IMR-90 (cell line): ENCODE measurements around the gene RBM48. TPM values are rescaled to one million over a fixed set of nuclear protein-coding genes. Genes with fewer than 3 reads are reported as not detected.

Experiments
- ATAC-seq: fragments of 200-7000 bp; cut with Tn5 transposase; 2 replicates; pipeline ENCODE4 v1.9.1; 2020; ENCODE audit warnings: low read depth, mild to moderate bottlenecking, moderate library complexity
- BruUV-seq: library from RNA; stranded (reverse); fragments of 400-500 nt; replicated peaks from 2 replicates; lab custom pipeline; 2021; lab: Mats Ljungman, UMichigan
- CTCF ChIA-PET: fragments of 300-600 bp; formaldehyde crosslinking; extraction: SDS; loops from one replicate; lab custom pipeline; 2021; ENCODE audit warnings: antibody characterized with exemption; lab: Yijun Ruan, JAX
- POLR2A ChIA-PET: fragments of 300-600 bp; sonication (Branson Sonifier 250); formaldehyde crosslinking; loops from one replicate; lab custom pipeline; 2022; ENCODE audit warnings: antibody characterized with exemption; ENCODE audit not compliant: unreplicated experiment; lab: Charles Lee
- DNase-seq: peaks from one replicate; pipeline ENCODE4 v3.0.0; 2013
- H2AFZ ChIP-seq: replicated peaks from 2 replicates; pipeline ENCODE3; 2013; ENCODE audit warnings: low read length, mild to moderate bottlenecking; ENCODE audit not compliant: poor library complexity
- H2AK5ac ChIP-seq: 2 replicates; pipeline ENCODE4 v1.6.1; 2013; ENCODE audit warnings: low read depth, low read length, inconsistent platforms
- H2AK9ac ChIP-seq: replicated peaks from 2 replicates; pipeline ENCODE3; 2013; ENCODE audit warnings: mild to moderate bottlenecking, low read depth, low read length, moderate library complexity; ENCODE audit not compliant: poor library complexity
- H2BK120ac ChIP-seq: 2 replicates; pipeline ENCODE4 v1.6.1; 2013; ENCODE audit warnings: low read depth, low read length, inconsistent platforms
- H2BK15ac ChIP-seq: 3 replicates; pipeline ENCODE4 v1.6.1; 2013; ENCODE audit warnings: low read depth, low read length, inconsistent platforms
- H2BK20ac ChIP-seq: 2 replicates; pipeline ENCODE4 v1.6.1; 2013; ENCODE audit warnings: low read depth, mild to moderate bottlenecking, inconsistent platforms, low read length, moderate library complexity
- H2BK5ac ChIP-seq: 2 replicates; pipeline ENCODE4 v1.6.1; 2013; ENCODE audit warnings: mild to moderate bottlenecking, low read depth, low read length, inconsistent platforms; ENCODE audit not compliant: poor library complexity, severe bottlenecking
- H3K14ac ChIP-seq: replicated peaks from 2 replicates; pipeline ENCODE4 v1.6.1; 2013; ENCODE audit warnings: low read depth, low read length, inconsistent platforms
- H3K18ac ChIP-seq: 2 replicates; pipeline ENCODE4 v1.6.1; 2013; ENCODE audit warnings: low read depth, low read length, control low read depth
- H3K23ac ChIP-seq: 2 replicates; pipeline ENCODE4 v1.6.1; 2013; ENCODE audit warnings: low read depth, low read length, inconsistent platforms
- H3K27ac ChIP-seq: 2 replicates; pipeline ENCODE4 v1.5.1; 2013; ENCODE audit warnings: mild to moderate bottlenecking, control low read depth, low read length; ENCODE audit not compliant: insufficient read depth
- H3K27me3 ChIP-seq: 2 replicates; pipeline ENCODE4 v1.6.1; 2013; ENCODE audit warnings: low read length; ENCODE audit not compliant: control insufficient read depth, insufficient read depth
- H3K36me3 ChIP-seq: 2 replicates; pipeline ENCODE4 v1.6.1; 2013; ENCODE audit warnings: low read length, mixed read lengths; ENCODE audit not compliant: control insufficient read depth, insufficient read depth
- H3K4ac ChIP-seq: 2 replicates; pipeline ENCODE4 v1.6.1; 2013; ENCODE audit warnings: low read depth, low read length, inconsistent platforms
- H3K4me1 ChIP-seq: 2 replicates; pipeline ENCODE4 v1.6.1; 2013; ENCODE audit warnings: low read length, mixed read lengths; ENCODE audit not compliant: control insufficient read depth, insufficient read depth
- H3K4me2 ChIP-seq: 2 replicates; pipeline ENCODE4 v1.6.1; 2013; ENCODE audit warnings: low read depth, mild to moderate bottlenecking, control low read depth, low read length, moderate library complexity
- H3K4me3 ChIP-seq: 2 replicates; pipeline ENCODE4 v1.5.1; 2013; ENCODE audit warnings: low read depth, mild to moderate bottlenecking, control low read depth, low read length, moderate library complexity; ENCODE audit not compliant: insufficient read depth
- H3K56ac ChIP-seq: 2 replicates; pipeline ENCODE4 v1.6.1; 2013; ENCODE audit warnings: low read length, inconsistent platforms; ENCODE audit not compliant: insufficient read depth; ENCODE audit errors: extremely low read depth
- H3K79me1 ChIP-seq, 2 experiments: 2 replicates each; pipeline ENCODE4 v1.6.1; 2013; ENCODE audit warnings: low read length in 2 of 2, inconsistent platforms in 1 of 2, low read depth in 1 of 2
- H3K9ac ChIP-seq: 2 replicates; pipeline ENCODE4 v1.6.1; 2013; ENCODE audit warnings: low read depth, low read length, control low read depth
- H3K9me1 ChIP-seq: 2 replicates; pipeline ENCODE4 v1.6.1; 2013; ENCODE audit warnings: low read length, inconsistent platforms; ENCODE audit not compliant: insufficient read depth
- H3K9me3 ChIP-seq: 2 replicates; pipeline ENCODE4 v1.6.1; 2013; ENCODE audit warnings: low read length; ENCODE audit not compliant: control insufficient read depth, insufficient read depth
- H4K20me1 ChIP-seq: 2 replicates; pipeline ENCODE4 v1.6.1; 2013; ENCODE audit warnings: low read length, inconsistent platforms; ENCODE audit not compliant: insufficient read depth
- H4K5ac ChIP-seq: 2 replicates; pipeline ENCODE4 v1.6.1; 2013; ENCODE audit warnings: mild to moderate bottlenecking, low read depth, low read length, control low read depth
- H4K8ac ChIP-seq, 2 experiments: 2 replicates each; pipeline ENCODE4 v1.6.1; 2013; ENCODE audit warnings: low read depth in 2 of 2, low read length in 2 of 2, control low read depth in 1 of 2, inconsistent platforms in 1 of 2
- H4K91ac ChIP-seq: 2 replicates; pipeline ENCODE4 v1.6.1; 2013; ENCODE audit warnings: low read depth, low read length, inconsistent platforms; ENCODE audit not compliant: insufficient read depth
- BHLHE40 ChIP-seq: fragments of 150-350 bp; IDR thresholded peaks from 2 replicates; pipeline ENCODE4 v1.6.1; 2016; ENCODE audit warnings: mild to moderate bottlenecking, low read depth, low read length
- FOS ChIP-seq: fragments of 150-350 bp; IDR thresholded peaks from 2 replicates; pipeline ENCODE4 v1.6.1; 2016; ENCODE audit warnings: low read depth, low read length
- RAD21 ChIP-seq: IDR thresholded peaks from 2 replicates; pipeline ENCODE4 v1.6.1; 2012; ENCODE audit warnings: low read length, improper control_type of control experiment
- USF2 ChIP-seq: fragments of 150-350 bp; IDR thresholded peaks from 2 replicates; pipeline ENCODE4 v1.6.1; 2017; ENCODE audit warnings: mild to moderate bottlenecking, antibody characterized with exemption, low read length, low read depth
- WGBS, 2 experiments: methylation state at CpG; one replicate each; pipeline versions ENCODE4 v1.1.5 to v1.1.7; 2013; ENCODE audit warnings: missing lambda C conversion rate in 2 of 2; ENCODE audit not compliant: insufficient read length in 1 of 2; ENCODE audit errors: extremely low coverage in 2 of 2; 5-methylcytosine and 5-hydroxymethylcytosine counted together
- dilution Hi-C: fragments of 300-500 bp; cut with HindIII; formaldehyde crosslinking; loops from one replicate; pipeline ENCODE4 v1.14.3; 2018; ENCODE audit warnings: low sequenced_read_pairs; ENCODE audit not compliant: unreplicated experiment
- in situ Hi-C: fragments of 300-500 bp; cut with MboI; formaldehyde crosslinking; loops from 3 replicates; pipeline ENCODE4 v1.14.3; 2019; ENCODE audit warnings: low sequenced_read_pairs, inconsistent platforms, mixed read lengths
- intact Hi-C: fragments of 100-400 bp; cut with micrococcal nuclease; formaldehyde crosslinking; loops from 2 replicates; pipeline ENCODE4 v1.10.0; 2022
- polyA plus RNA-seq, 3 experiments: library from polyadenylated mRNA; depleted of rRNA; stranded (reverse); fragments of >200 nt; gene quantifications; 2 replicates each; pipeline ENCODE4 v1.2.3, GENCODE V29; 2012; ENCODE audit warnings: low replicate concordance in 1 of 3
- total RNA-seq: library from RNA; depleted of rRNA; stranded (reverse); fragments of >200 nt; gene quantifications from 2 replicates; pipeline ENCODE4 v1.2.3, GENCODE V29; 2012

RBM48 gene
- total and polyA plus RNA-seq, 2 of the 4 experiments (the other 2 are of a cell fraction), result 5.1 to 5.6 TPM

GRCh38 chr7:92550194-92550593 lies 21.6 kb downstream of the RBM48 start:
- TF ChIP-seq FOS (no peak), USF2 (no peak), BHLHE40 (no peak), RAD21 (no peak)
- Histone ChIP-seq H2BK15ac (no peak overlapping the region), H2BK20ac (no peak overlapping the region), H3K4me3 (no peak overlapping the region), H2AFZ (peak overlapping the region; percentile 34), H2BK120ac (no peak overlapping the region), H3K9ac (no peak overlapping the region), H3K27ac (no peak overlapping the region), H3K4ac (no peak overlapping the region), H3K4me1 (no peaks in the 10 kb centered on the region), H3K9me3 (no peaks in the 10 kb centered on the region), H3K18ac (no peak overlapping the region), H3K23ac (no peak overlapping the region), H2AK9ac (no peak overlapping the region), H4K5ac (no peak overlapping the region), H3K79me1 (no peaks in the 10 kb centered on the region), H3K14ac (no peak overlapping the region), H3K56ac (no peak overlapping the region), H2AK5ac (no peak overlapping the region), H2BK5ac (no peak overlapping the region), H4K91ac (no peak overlapping the region), H3K36me3 (no peaks in the 10 kb centered on the region), H3K4me2 (no peak overlapping the region), H3K9me1 (no peaks in the 10 kb centered on the region), H4K8ac (no peak overlapping the region), H4K20me1 (no peaks in the 10 kb centered on the region), H3K27me3 (no peaks in the 10 kb centered on the region; the same call in 1 of the 2 replicates)
- 40% methylated on average over 1 of the region's 4 CpGs; no CpG with 5 or more reads in 1 of the 2 experiments for WGBS, 2 experiments
- DNase-seq (no peak), ATAC-seq (no peak)
- BruUV-seq, result no TSS peak
- ChIA-PET CTCF (no interaction called here), POLR2A (no interaction called here)
- intact Hi-C loops, result no loop called here
- in situ Hi-C loops, result no loop called here
- dilution Hi-C loops, result no loop called here
